Mesenchymal stem cell (in vitro differentiated cells and primary cell): ENCODE data around the gene RAPGEF5.

ENCODE experiments used
- DNase-seq: peaks from one replicate; pipeline ENCODE4 v3.0.0-alpha.2; 2013
- H2AFZ ChIP-seq: one replicate; pipeline ENCODE4 v1.6.1; 2013; ENCODE audit warnings: low read depth, mild to moderate bottlenecking, control low read depth, inconsistent platforms, low read length, moderate library complexity
- H2AK5ac ChIP-seq: 2 replicates; pipeline ENCODE4 v1.6.1; 2013; ENCODE audit warnings: low read length, moderate library complexity, mild to moderate bottlenecking, inconsistent platforms; ENCODE audit not compliant: severe bottlenecking
- H2BK120ac ChIP-seq: one replicate; pipeline ENCODE4 v1.6.1; 2013; ENCODE audit warnings: low read depth, mild to moderate bottlenecking, inconsistent platforms, low read length, moderate library complexity
- H2BK12ac ChIP-seq, 2 experiments: one replicate each; pipeline ENCODE4 v1.6.1; 2013; ENCODE audit warnings: inconsistent platforms in 2 of 2, low read length in 2 of 2, mild to moderate bottlenecking in 2 of 2, moderate library complexity in 2 of 2, control low read depth in 1 of 2
- H2BK15ac ChIP-seq: one replicate; pipeline ENCODE4 v1.6.1; 2013; ENCODE audit warnings: mild to moderate bottlenecking, low read depth, inconsistent platforms; ENCODE audit not compliant: poor library complexity, severe bottlenecking
- H2BK5ac ChIP-seq: 2 replicates; pipeline ENCODE4 v1.6.1; 2013; ENCODE audit warnings: low read depth, mild to moderate bottlenecking, low read length, control low read depth, inconsistent platforms; ENCODE audit not compliant: poor library complexity, severe bottlenecking
- H3K14ac ChIP-seq, 2 experiments: one replicate each; pipeline ENCODE4 v1.6.1; 2013; ENCODE audit warnings: inconsistent platforms in 2 of 2, low read length in 2 of 2, control low read depth in 1 of 2, mild to moderate bottlenecking in 1 of 2, moderate library complexity in 1 of 2
- H3K18ac ChIP-seq, 2 experiments: one replicate each; pipeline ENCODE4 v1.6.1; 2013; ENCODE audit warnings: inconsistent platforms in 2 of 2, low read length in 2 of 2, control low read depth in 1 of 2, low read depth in 1 of 2, mild to moderate bottlenecking in 1 of 2
- H3K23ac ChIP-seq, 2 experiments: one replicate each; pipeline ENCODE4 v1.6.1; 2013; ENCODE audit warnings: inconsistent platforms in 2 of 2, low read length in 2 of 2, mild to moderate bottlenecking in 2 of 2, moderate library complexity in 2 of 2, control low read depth in 1 of 2
- H3K27ac ChIP-seq: 2 replicates; pipeline ENCODE4 v1.5.1; 2013; ENCODE audit warnings: mild to moderate bottlenecking, moderate library complexity, low read length, control low read depth, inconsistent platforms; ENCODE audit not compliant: poor library complexity, severe bottlenecking
- H3K27me3 ChIP-seq, 2 experiments: 2 replicates each; pipeline versions ENCODE4 v1.6.1 to v1.7.0; 2013; ENCODE audit warnings: low read length in 2 of 2, mild to moderate bottlenecking in 2 of 2, moderate library complexity in 2 of 2, control low read depth in 1 of 2, inconsistent platforms in 1 of 2; ENCODE audit not compliant: control insufficient read depth in 1 of 2, insufficient read depth in 1 of 2
- H3K36me3 ChIP-seq, 2 experiments: 2 replicates each; pipeline versions ENCODE4 v1.6.1 to v1.7.0; 2013; ENCODE audit warnings: low read length in 2 of 2, control low read depth in 1 of 2, inconsistent platforms in 1 of 2, low read depth in 1 of 2, mild to moderate bottlenecking in 1 of 2; ENCODE audit not compliant: insufficient read depth in 2 of 2, control insufficient read depth in 1 of 2
- H3K4ac ChIP-seq, 2 experiments: one replicate each; pipeline ENCODE4 v1.6.1; 2013; ENCODE audit warnings: inconsistent platforms in 2 of 2, low read length in 2 of 2, mild to moderate bottlenecking in 2 of 2, moderate library complexity in 2 of 2, control low read depth in 1 of 2, low read depth in 1 of 2
- H3K4me1 ChIP-seq: 2 replicates; pipeline ENCODE4 v1.6.1; 2013; ENCODE audit warnings: low read depth, low read length, control low read depth; ENCODE audit not compliant: control insufficient read depth, insufficient read depth
- H3K4me2 ChIP-seq: 2 replicates; pipeline ENCODE4 v1.6.1; 2013; ENCODE audit warnings: low read length, mild to moderate bottlenecking, inconsistent platforms; ENCODE audit not compliant: poor library complexity, severe bottlenecking
- H3K4me3 ChIP-seq, 2 experiments: 2 replicates each; pipeline versions ENCODE4 v1.5.1 to v1.7.0; 2013; ENCODE audit warnings: low read length in 2 of 2, mild to moderate bottlenecking in 2 of 2, control low read depth in 1 of 2, low read depth in 1 of 2; ENCODE audit not compliant: insufficient read depth in 1 of 2
- H3K79me1 ChIP-seq: replicated peaks from 2 replicates; pipeline ENCODE4 v1.6.1; 2013; ENCODE audit warnings: mild to moderate bottlenecking, control low read depth, low read length, inconsistent platforms; ENCODE audit not compliant: poor library complexity, severe bottlenecking
- H3K9ac ChIP-seq: 2 replicates; pipeline ENCODE4 v1.7.0; 2013; ENCODE audit warnings: mild to moderate bottlenecking, low read length, moderate library complexity
- H3K9me3 ChIP-seq: 2 replicates; pipeline ENCODE4 v1.7.0; 2013; ENCODE audit warnings: mild to moderate bottlenecking, low read length; ENCODE audit not compliant: control insufficient read depth
- H4K8ac ChIP-seq: one replicate; pipeline ENCODE4 v1.6.1; 2013; ENCODE audit warnings: inconsistent platforms, mild to moderate bottlenecking, low read length, moderate library complexity
- H4K91ac ChIP-seq: one replicate; pipeline ENCODE4 v1.6.1; 2013; ENCODE audit warnings: mild to moderate bottlenecking, low read length, inconsistent platforms
- WGBS: methylation state at CpG from one replicate; pipeline ENCODE4 v1.1.7; 2013; ENCODE audit warnings: mixed read lengths; 5-methylcytosine and 5-hydroxymethylcytosine counted together

RAPGEF5 gene

GRCh38 chr7:22159341-22159740 lies 197.6 kb downstream of the RAPGEF5 start:
- Histone ChIP-seq H3K4me3 (no peak overlapping the region), H3K9me3 (no peaks in the 10 kb centered on the region), H3K27ac (no peak overlapping the region), H4K91ac (no peak overlapping the region), H4K8ac (no peak overlapping the region), H2AFZ (no peak overlapping the region), H3K79me1 (no peaks in the 10 kb centered on the region), H3K27me3 (no peaks in the 10 kb centered on the region), H3K23ac (no peak overlapping the region), H2BK12ac (no peak overlapping the region), H3K4me1 (no peaks in the 10 kb centered on the region), H3K18ac (no peak overlapping the region), H2BK15ac (no peak overlapping the region), H3K9ac (no peak overlapping the region), H3K36me3 (no peaks in the 10 kb centered on the region), H2BK120ac (no peak overlapping the region), H2AK5ac (no peak overlapping the region), H3K14ac (no peak overlapping the region), H3K4me2 (no peak overlapping the region), H3K4ac (no peak overlapping the region), H2BK5ac (no peak overlapping the region)
- DNase-seq = no peak
- WGBS = 100% methylated on average over 1 of the region's 2 CpGs

DNA sequence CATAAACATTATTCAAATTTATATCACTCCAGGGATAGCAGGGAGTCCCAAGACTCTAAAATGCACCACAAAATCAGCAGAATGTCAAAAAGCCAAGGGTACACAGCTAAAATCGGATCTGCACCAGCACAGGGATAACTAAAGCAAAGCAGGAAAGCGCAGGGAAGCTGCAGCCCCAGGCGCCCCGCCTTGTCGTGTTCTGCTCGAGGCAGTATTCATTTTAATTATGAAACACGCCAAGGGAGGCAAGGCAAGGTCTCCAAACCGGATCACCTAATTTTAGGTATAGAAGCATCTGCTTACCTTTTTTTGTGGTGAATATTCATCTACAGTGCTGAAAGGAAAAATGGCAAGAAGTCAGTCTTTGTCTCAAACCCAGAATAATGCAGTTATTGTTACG lies 199.4 kb downstream of the RAPGEF5 start:
- Histone ChIP-seq H3K9me3 (no peaks in the 10 kb centered on the region), H3K79me1 (no peaks in the 10 kb centered on the region), H2BK120ac (no peak overlapping the region), H3K4me1 (no peaks in the 10 kb centered on the region), H2BK15ac (no peak overlapping the region), H4K91ac (no peak overlapping the region), H3K4me3 (no peak overlapping the region), H3K27ac (no peak overlapping the region), H2AFZ (no peak overlapping the region), H3K9ac (no peak overlapping the region), H3K27me3 (no peaks in the 10 kb centered on the region), H3K14ac (no peak overlapping the region), H3K4me2 (no peak overlapping the region), H2BK12ac (no peak overlapping the region), H4K8ac (no peak overlapping the region), H3K36me3 (no peaks in the 10 kb centered on the region), H3K4ac (no peak overlapping the region), H2AK5ac (no peak overlapping the region), H2BK5ac (no peak overlapping the region), H3K23ac (no peak overlapping the region), H3K18ac (no peak overlapping the region)
- no peak for DNase-seq
- 91% methylated on average over 8 of the region's 9 CpGs for WGBS

GRCh38 chr7:22156205-22156604 lies 200.7 kb downstream of the RAPGEF5 start:
- no peak overlapping the region for H3K14ac ChIP-seq
- no peak overlapping the region for H2BK5ac ChIP-seq
- no peak overlapping the region for H2BK12ac ChIP-seq
- no peak overlapping the region for H2BK15ac ChIP-seq
- H3K27me3 ChIP-seq = no peaks in the 10 kb centered on the region
- DNase-seq = peak; percentile 31
- no peaks in the 10 kb centered on the region for H3K36me3 ChIP-seq
- no peak overlapping the region for H4K91ac ChIP-seq
- H3K18ac ChIP-seq = no peak overlapping the region
- no peak overlapping the region for H3K23ac ChIP-seq
- H3K4me1 ChIP-seq = no peaks in the 10 kb centered on the region
- no peak overlapping the region for H3K27ac ChIP-seq
- no peak overlapping the region for H4K8ac ChIP-seq
- 67% methylated on average over 2 of the region's 4 CpGs for WGBS
- H2AFZ ChIP-seq = no peak overlapping the region
- no peak overlapping the region for H3K4me2 ChIP-seq
- no peak overlapping the region for H2BK120ac ChIP-seq
- no peak overlapping the region for H3K4ac ChIP-seq
- no peaks in the 10 kb centered on the region for H3K79me1 ChIP-seq
- no peak overlapping the region for H3K4me3 ChIP-seq
- no peak overlapping the region for H3K9ac ChIP-seq
- H3K9me3 ChIP-seq = no peaks in the 10 kb centered on the region
- H2AK5ac ChIP-seq = no peak overlapping the region

DNA sequence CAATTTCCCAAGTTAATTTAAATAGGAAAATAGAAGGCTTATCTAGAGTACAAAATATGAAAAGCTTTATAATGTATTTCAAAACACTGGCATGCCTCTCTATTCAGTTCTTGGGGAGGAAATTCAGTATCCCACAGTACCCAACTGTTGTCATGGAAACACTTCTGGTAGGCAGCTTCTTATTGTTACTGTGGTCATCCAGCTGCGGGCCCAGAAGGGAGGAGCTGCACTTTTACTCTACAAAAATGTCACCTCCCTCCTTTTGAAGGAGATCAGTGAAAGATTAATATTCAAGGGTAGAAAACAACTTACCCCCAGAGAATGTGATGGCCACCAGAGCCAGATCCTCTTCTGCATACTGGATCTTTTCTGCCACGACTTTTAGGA lies 202.8 kb downstream of the RAPGEF5 start:
- Histone ChIP-seq H3K4ac (no peak overlapping the region), H2BK120ac (no peak overlapping the region), H3K14ac (no peak overlapping the region), H3K9ac (no peak overlapping the region), H3K18ac (no peak overlapping the region), H3K4me1 (no peaks in the 10 kb centered on the region), H3K4me3 (no peak overlapping the region), H3K79me1 (no peaks in the 10 kb centered on the region), H2BK15ac (no peak overlapping the region), H3K23ac (no peak overlapping the region), H3K27me3 (no peaks in the 10 kb centered on the region), H2BK12ac (no peak overlapping the region), H4K91ac (no peak overlapping the region), H3K9me3 (no peaks in the 10 kb centered on the region), H3K36me3 (no peaks in the 10 kb centered on the region), H3K4me2 (no peak overlapping the region), H2AK5ac (no peak overlapping the region), H2BK5ac (no peak overlapping the region), H3K27ac (no peak overlapping the region), H2AFZ (no peak overlapping the region), H4K8ac (no peak overlapping the region)
- WGBS = 86% methylated on average over 1 of the region's 2 CpGs
- no peak for DNase-seq
